Right lung (tissue), 5 donors: Measurements from ENCODE around the gene ITIH4. TPM values are rescaled to one million over a fixed set of nuclear protein-coding genes. Genes with fewer than 3 reads are reported as not detected.

Experiments
- DNase-seq, 2 donors: peaks; one replicate each; pipeline ENCODE4 v3.0.0-alpha.2; 2013
- polyA plus RNA-seq, 5 donors: library from polyadenylated mRNA; unstranded; fragments of 120-200 nt; gene quantifications; one replicate each; pipeline versions ENCODE4 v1.2.1 to v1.2.3, GENCODE V29; 2013; ENCODE audit warnings: inconsistent platforms in 1 of 5, low replicate concordance in 1 of 5; ENCODE audit not compliant: insufficient read length in 5 of 5, insufficient read depth in 1 of 5

ITIH4 gene
- polyA plus RNA-seq, 5 donors, result 8.6 to 12.6 (median 11.1) TPM

DNA sequence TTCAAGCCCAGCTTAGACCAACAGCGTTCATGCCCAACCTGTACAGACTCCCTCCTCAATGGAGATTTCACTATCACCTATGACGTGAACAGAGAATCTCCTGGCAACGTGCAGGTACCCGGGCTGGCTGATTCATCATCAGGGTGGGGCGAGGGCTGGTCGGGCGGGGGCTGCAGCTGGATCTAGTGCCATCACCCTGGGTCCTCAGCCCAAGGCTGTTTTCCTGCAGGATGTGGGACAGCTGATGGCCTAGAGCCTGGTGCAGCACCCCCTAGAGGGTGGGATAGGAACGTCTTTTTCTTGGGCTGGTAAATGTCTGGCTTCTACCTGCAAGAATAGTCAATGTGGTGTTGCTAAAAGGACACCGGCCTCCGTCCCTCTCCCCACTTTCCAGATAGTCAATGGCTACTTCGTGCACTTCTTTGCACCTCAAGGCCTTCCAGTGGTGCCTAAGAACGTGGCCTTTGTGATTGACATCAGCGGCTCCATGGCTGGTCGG, 31.4 kb downstream of the ITIH4 start:
- no peak for DNase-seq

DNA sequence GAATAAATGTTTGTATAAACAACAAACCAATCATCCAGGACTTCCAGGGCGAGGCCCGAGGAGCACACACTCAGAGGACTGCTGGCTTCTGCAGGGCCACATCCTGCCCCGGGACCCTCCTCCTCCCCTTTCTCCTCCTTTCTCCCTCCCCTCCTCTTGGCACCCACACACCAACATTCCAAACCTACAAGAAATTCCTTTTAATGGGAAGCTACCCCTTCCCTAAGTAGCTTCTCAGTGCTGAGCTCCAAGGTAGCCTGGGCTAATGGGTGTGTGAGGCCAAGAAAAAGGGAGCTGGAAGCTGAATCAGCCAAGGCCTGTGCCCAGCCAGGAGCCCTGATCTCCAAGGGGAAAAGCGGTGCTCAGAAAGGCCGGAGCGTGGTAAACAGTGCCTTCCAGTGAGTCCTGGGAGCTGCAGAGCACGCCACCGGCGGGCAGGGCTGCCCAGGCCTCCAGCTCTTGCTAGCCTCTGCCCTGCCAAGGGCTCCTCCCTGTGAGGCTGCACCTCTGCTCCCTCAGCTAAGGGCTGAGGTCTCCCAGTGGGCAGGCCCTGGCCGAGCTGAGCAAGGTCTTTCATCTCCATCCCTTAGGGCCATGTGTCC, 32.0 kb downstream of the ITIH4 start:
- no peak for DNase-seq

- no peak for DNase-seq
Measured at GRCh38 chr3:52796411-52796810, 34.1 kb downstream of the ITIH4 start.

GRCh38 chr3:52795298-52795900, 35.1 kb downstream of the ITIH4 start:
- no peak for DNase-seq

GRCh38 chr3:52794612-52795099, 35.8 kb downstream of the ITIH4 start, which contains the start of gene ITIH3:
Gene ITIH3 (plus strand): TSS chr3:52794796. CDS start chr3:52794804, 8 bp downstream.
- no peak for DNase-seq

DNA sequence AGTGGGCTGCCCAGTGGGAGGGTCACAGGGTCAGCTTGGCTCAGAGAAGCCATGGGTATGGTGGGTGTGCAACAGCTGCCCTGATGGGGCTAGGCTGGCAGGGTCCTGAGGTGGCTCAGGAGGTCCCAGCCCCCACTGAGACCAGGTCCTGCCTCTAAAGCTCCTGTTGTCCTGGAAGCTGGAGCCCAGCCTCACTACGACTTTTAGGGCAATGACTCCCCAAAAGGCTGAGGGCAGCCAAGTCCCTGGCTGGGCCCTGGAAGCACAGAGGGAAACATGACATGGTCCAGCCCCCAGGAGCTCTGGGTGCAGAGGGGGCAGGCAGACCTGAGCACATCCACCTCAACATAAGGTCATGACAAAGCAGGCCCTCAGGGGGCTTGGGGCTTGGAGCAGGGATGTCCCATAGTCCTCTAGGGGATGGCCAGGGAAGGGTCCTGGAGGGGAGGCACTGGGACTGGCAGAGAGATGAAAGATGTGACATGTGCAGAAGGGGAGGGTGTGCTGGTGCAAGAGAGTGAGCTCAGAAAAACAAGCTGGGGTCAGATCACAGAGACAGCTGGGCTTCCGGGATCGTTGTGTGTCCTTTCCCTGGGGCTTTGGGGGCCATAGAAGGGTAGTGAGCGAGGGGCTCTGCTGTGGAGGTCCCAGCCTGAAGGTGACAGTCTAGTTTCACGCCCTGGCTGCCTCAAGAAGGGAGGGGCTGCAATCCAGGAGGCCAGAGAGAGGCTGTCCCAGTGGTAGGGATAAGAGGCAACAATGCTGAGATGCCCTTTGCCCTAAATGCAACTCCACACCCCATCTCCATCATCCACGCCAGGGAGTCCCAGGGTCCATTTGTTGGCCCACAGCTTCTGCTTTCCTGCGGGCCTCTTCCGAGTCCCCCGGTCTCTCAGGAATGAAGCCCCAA, 36.5 kb downstream of the ITIH4 start:
- DNase-seq, result no peak

- no peak for DNase-seq
Measured at GRCh38 chr3:52792961-52793695, 37.3 kb downstream of the ITIH4 start.

DNA sequence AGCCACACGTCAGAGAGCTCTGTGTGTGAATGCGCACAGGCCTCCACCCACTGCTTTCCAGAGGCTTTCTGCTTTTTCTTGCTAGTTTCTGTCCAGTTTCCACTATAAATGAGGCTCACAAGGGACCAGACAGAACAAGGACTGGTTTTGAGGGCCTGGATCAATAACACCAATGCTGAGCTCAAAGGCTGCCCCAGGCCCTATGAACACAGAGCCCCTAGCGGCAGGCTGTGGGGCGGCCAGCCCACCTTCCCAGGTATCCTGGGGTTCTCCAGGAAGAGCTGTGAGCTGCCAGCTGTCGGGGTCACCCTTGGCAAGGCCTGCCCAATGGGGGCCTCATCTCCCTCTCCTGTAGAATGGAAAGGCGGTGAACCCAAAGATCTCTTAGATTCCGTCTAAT, 38.1 kb downstream of the ITIH4 start:
- DNase-seq, result no peak

DNA sequence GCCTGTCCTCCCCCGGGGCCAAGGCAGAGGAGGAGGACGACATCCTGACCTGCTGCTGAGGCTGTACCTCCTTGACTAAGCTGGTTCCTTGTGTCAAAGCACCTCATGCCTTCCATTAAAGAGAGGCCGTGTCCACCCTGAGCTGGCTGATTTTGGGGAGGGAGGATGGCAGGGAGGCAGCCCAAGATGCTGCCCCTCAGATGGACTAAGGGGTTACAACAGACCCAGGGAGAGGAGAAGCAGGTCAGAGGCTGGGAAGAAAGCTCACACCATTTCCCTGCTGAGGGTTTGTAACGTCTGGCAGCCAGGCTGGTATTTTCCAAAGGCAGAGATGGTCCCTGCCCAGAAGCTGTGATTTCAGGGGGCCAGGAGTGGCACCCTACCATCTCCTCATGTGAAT, 38.5 kb downstream of the ITIH4 start:
- no peak for DNase-seq

DNA sequence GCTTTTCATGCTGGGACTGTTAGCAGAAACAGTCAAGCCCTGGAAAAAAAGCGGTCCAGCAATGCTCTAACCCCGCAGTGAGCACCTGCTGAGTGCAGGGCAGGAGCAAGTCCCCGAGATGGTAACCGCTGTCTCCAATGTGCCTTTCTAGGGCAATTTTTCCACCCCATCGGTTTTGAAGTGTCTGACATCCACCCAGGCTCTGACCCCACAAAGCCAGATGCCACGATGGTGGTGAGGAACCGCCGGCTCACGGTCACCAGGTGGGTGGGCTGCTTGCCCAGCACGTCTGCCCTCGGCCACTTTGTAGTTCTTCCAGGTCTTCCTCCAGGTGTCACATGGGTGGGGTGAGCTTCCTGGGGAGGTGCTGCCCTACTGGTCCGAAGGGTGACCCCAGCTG, 39.1 kb downstream of the ITIH4 start:
- no peak for DNase-seq

DNA sequence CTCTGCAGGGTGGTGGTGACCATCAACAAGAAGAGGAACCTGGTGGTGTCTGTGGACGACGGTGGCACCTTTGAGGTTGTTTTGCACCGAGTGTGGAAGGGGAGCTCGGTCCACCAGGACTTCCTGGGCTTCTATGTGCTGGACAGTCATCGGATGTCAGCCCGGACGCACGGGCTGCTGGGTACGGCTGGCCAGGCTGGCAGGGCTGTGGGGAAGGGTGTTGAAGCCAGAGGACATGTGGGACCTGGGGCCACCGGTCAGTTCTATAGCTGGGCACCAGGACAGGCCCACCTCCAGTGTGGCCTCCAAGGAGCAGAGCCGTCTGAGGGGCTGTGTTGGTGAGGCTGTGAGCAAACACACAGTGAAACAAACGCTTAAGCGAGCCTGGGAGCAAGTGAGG, 39.7 kb downstream of the ITIH4 start:
- DNase-seq, result no peak

GRCh38 chr3:52790337-52790736, 40.1 kb downstream of the ITIH4 start:
- no peak for DNase-seq

DNA sequence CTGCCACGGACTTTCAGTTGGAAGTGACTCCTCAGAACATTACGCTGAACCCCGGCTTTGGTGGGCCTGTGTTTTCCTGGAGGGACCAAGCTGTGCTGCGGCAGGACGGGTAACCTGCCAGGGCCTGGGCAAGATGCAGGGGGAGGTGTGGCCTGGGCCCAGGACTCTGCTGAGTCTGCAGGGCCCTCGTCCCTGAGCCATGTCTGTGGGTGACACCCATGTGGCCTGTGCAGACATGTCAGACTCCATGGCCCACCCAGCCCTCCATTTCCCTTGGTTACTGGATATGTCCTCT, 40.8 kb downstream of the ITIH4 start:
- DNase-seq, result no peak

- no peak for DNase-seq
Measured at GRCh38 chr3:52788890-52789745, 41.4 kb downstream of the ITIH4 start.

DNA sequence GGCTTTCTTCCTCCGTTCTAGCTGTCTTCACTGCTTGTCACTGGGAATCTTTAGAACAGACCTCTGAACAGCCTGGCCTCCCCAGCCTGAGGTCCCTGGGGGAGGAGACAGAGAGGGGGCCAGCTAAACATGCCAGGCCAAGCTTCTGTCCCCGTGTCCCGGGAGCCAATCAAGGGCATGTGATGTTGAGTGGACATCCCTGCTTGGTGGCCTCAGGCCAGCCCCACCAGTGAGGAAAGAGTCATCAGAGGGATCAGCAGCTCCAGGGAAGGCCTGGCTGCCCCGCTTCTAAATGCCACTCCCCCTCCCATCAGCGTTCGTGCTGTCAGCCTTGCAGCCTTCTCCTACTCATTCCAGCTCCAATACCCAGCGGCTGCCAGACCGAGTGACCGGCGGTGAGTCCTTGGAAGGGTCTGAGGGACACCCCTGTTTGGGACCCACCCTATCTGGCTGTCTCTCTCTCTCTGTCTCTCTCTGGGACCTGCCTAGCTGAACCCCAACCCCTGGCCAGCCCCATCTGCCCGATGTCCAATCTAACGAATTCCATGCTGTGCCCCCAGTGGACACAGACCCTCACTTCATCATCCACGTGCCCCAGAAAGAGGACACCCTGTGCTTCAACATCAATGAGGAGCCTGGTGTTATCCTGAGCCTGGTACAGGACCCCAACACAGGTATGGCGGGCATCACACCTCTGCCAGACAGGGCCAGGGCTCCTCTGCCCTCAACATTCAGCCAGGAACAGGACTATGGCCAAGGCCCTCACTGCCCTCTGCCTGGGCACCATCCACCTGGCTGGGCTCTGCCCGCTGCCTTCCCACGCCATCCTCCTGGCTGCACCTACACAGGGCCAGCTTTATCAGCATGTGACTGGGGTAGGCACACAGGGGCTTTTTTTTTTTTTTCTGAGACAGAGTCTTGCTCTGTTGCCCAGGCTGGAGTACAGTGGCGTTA, 42.5 kb downstream of the ITIH4 start:
- no peak for DNase-seq

- DNase-seq, result no peak
Measured at GRCh38 chr3:52787246-52787645, 43.2 kb downstream of the ITIH4 start.

DNA sequence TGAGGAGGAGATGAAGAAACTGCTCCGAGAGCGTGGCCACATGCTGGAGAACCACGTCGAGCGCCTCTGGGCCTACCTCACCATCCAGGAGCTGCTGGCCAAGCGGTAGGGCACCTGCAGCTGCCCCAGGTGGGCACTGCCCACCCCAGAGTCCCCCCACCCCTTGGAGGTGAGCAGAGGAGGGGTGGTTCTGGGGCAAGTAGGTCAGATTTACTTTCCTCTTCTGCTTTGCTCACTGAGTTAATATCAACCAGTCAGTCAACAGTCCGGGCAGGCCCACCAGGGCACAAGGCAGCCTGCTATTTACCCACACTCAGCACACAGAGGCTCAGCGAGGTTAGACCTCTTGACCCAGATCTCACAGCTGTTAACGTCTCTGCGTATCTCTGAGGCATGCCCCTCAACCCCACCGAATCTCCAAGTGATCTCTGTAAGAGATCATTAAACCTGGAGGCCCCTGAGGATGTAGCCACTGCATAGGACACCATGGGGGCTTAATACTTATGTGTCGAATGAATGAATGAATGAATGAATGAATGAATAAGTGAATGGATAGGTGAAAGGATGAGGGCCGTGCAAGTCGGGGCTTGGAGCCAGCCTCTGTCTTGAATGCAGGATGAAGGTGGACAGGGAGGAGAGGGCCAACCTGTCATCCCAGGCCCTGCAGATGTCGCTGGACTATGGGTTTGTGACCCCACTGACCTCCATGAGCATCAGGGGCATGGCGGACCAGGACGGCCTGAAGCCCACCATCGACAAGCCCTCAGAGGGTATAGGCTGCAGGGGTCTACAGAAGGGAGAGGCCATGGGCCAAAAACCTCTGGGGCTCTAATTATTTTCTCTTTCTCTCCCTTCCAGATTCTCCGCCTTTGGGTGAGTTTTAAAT, 43.9 kb downstream of the ITIH4 start:
- no peak for DNase-seq

DNA sequence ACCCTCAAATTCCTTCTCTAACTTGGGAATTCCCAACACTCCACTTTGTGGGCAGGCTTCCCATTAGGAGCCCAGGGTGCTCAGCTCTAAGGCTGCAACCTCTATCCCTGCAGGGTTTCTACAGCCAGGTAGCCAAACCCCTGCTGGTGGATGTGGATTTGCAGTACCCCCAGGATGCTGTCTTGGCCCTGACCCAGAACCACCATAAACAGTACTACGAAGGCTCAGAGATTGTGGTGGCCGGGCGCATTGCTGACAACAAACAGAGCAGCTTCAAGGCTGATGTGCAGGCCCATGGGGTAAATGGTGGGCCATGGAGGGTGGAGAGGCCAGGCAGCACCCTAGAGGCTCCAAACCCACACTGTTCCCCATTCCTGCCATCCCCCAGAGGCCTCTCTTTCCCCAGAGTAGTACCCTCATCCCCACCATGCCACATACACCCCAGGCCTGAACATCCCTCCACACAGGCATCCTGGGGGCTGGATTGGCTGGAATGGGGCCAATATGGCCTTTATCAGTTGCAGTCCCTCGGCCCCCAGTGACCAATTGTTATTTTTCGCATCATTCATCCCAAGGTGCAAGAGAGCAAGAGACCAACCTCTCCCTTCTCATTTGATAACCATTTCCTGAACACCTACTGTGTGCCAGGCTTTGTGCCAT, 45.4 kb downstream of the ITIH4 start:
- DNase-seq, result no peak
